PFSK-1 (cell line): Measurements from ENCODE around the gene IL17D.

ENCODE experiments used
- SIN3A ChIP-seq: IDR thresholded peaks from 2 replicates; pipeline ENCODE4 v1.6.1; 2012; ENCODE audit warnings: mild to moderate bottlenecking, low read length, moderate library complexity, borderline replicate concordance; ENCODE audit not compliant: insufficient read depth
- TAF1 ChIP-seq: IDR thresholded peaks from 2 replicates; pipeline ENCODE4 v1.6.1; 2012; ENCODE audit warnings: low read length, control low read depth, borderline replicate concordance; ENCODE audit not compliant: insufficient read depth
- TF ChIP-seq, protein P1 (sequence below), 2 experiments: IDR thresholded peaks; 2 replicates each; pipeline versions ENCODE4 v1.6.1 to v1.8.0; 2011 to 2012; ENCODE audit warnings: low read depth in 2 of 2, low read length in 2 of 2, control low read depth in 1 of 2, inconsistent platforms in 1 of 2, mild to moderate bottlenecking in 1 of 2, moderate library complexity in 1 of 2; ENCODE audit not compliant: insufficient read depth in 1 of 2

DNA sequence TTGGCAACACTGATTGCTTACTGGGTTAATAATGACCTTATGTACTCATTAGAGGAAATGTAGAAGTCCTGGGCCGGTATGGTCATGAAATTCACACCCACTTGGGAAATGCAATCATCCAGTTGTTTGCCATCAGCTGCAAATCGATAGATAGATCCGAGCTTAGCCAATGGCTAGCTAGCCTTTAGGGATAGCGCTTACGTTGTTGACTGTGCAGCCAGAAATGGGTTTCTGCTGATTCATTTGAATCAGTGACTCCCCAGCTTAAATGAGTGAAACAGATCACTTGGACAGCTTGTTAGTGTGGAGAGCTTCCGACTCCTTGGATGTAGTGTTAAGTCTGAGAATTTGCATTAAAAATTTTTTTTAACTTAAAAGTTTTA lies 11.8 kb downstream of the IL17D start:
- TF ChIP-seq TAF1 (no peak), SIN3A (no peak)
- TF ChIP-seq, protein P1, sequence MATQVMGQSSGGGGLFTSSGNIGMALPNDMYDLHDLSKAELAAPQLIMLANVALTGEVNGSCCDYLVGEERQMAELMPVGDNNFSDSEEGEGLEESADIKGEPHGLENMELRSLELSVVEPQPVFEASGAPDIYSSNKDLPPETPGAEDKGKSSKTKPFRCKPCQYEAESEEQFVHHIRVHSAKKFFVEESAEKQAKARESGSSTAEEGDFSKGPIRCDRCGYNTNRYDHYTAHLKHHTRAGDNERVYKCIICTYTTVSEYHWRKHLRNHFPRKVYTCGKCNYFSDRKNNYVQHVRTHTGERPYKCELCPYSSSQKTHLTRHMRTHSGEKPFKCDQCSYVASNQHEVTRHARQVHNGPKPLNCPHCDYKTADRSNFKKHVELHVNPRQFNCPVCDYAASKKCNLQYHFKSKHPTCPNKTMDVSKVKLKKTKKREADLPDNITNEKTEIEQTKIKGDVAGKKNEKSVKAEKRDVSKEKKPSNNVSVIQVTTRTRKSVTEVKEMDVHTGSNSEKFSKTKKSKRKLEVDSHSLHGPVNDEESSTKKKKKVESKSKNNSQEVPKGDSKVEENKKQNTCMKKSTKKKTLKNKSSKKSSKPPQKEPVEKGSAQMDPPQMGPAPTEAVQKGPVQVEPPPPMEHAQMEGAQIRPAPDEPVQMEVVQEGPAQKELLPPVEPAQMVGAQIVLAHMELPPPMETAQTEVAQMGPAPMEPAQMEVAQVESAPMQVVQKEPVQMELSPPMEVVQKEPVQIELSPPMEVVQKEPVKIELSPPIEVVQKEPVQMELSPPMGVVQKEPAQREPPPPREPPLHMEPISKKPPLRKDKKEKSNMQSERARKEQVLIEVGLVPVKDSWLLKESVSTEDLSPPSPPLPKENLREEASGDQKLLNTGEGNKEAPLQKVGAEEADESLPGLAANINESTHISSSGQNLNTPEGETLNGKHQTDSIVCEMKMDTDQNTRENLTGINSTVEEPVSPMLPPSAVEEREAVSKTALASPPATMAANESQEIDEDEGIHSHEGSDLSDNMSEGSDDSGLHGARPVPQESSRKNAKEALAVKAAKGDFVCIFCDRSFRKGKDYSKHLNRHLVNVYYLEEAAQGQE (IDR thresholded peaks at IDR 0.05; ENCODE audit: insufficient read depth in 1 of 2, low read depth in 2 of 2, low read length in 2 of 2): no peak
